ENCODE data around the gene DNAH1.
"Not testable (repeated sequence)": the region's sequence is repeated elsewhere in the genome, so short reads cannot be mapped to it uniquely, and the experiment has no call there.

Gene DNAH1

GRCh38 chr3:52284051-52284450 lies 32.1 kb upstream of the DNAH1 start:
- not testable (repeated sequence) for H3K4me3 Mint-ChIP-seq

GRCh38 chr3:52286777-52287110 lies 29.4 kb upstream of the DNAH1 start:
- Mint-ChIP-seq H3K27ac (peak overlapping the region; percentile 100), H3K27me3 (no peaks in the 10 kb centered on the region), H3K4me3 (peak overlapping the region; percentile 99), H3K9me3 (ENCODE audit: low read depth) (no peaks in the 10 kb centered on the region), H3K36me3 (peaks cover 6% of the 10 kb centered on the region), H3K4me1 (ENCODE audit: low read depth) (peaks cover 58% of the 10 kb centered on the region)

More at GRCh38 chr3:52284051-52284450, 32.1 kb upstream of the DNAH1 start:
- Mint-ChIP-seq H3K27ac (peak overlapping the region; percentile 72), H3K4me1 (ENCODE audit: low read depth) (peaks cover 70% of the 10 kb centered on the region)
- H3K9me3 Mint-ChIP-seq (ENCODE audit: low read depth); H3K27me3 Mint-ChIP-seq; H3K36me3 Mint-ChIP-seq: not testable (repeated sequence)

GRCh38 chr3:52288674-52289073 lies 27.4 kb upstream of the DNAH1 start:
- H3K4me1 Mint-ChIP-seq (ENCODE audit: low read depth) = peaks cover 41% of the 10 kb centered on the region
- no peaks in the 10 kb centered on the region for H3K9me3 Mint-ChIP-seq (ENCODE audit: low read depth)
- peak overlapping the region; percentile 99 for H3K4me3 Mint-ChIP-seq
- H3K27ac Mint-ChIP-seq = peak overlapping the region; percentile 100
- H3K36me3 Mint-ChIP-seq = peaks cover 6% of the 10 kb centered on the region
- no peaks in the 10 kb centered on the region for H3K27me3 Mint-ChIP-seq

GRCh38 chr3:52289338-52289746 lies 26.8 kb upstream of the DNAH1 start:
- H3K9me3 Mint-ChIP-seq (ENCODE audit: low read depth) = no peaks in the 10 kb centered on the region
- no peaks in the 10 kb centered on the region for H3K27me3 Mint-ChIP-seq
- peak overlapping the region; percentile 99 for H3K4me3 Mint-ChIP-seq
- H3K27ac Mint-ChIP-seq = no peak overlapping the region
- peaks cover 36% of the 10 kb centered on the region for H3K4me1 Mint-ChIP-seq (ENCODE audit: low read depth)
- peaks cover 6% of the 10 kb centered on the region for H3K36me3 Mint-ChIP-seq

GRCh38 chr3:52289747-52290595 lies 26.1 kb upstream of the DNAH1 start:
- no peaks in the 10 kb centered on the region for H3K27me3 Mint-ChIP-seq
- H3K27ac Mint-ChIP-seq = no peak overlapping the region
- peaks cover 6% of the 10 kb centered on the region for H3K36me3 Mint-ChIP-seq
- H3K4me1 Mint-ChIP-seq (ENCODE audit: low read depth) = peaks cover 31% of the 10 kb centered on the region
- H3K9me3 Mint-ChIP-seq (ENCODE audit: low read depth) = no peaks in the 10 kb centered on the region
- H3K4me3 Mint-ChIP-seq = peak overlapping the region; percentile 99

- Mint-ChIP-seq H3K4me3 (peak overlapping the region; percentile 47), H3K9me3 (ENCODE audit: low read depth) (no peaks in the 10 kb centered on the region), H3K27ac (no peak overlapping the region), H3K27me3 (no peaks in the 10 kb centered on the region), H3K4me1 (ENCODE audit: low read depth) (peaks cover 27% of the 10 kb centered on the region), H3K36me3 (peaks cover 6% of the 10 kb centered on the region)
Measured at GRCh38 chr3:52290596-52291507, 25.3 kb upstream of the DNAH1 start.

- no peaks in the 10 kb centered on the region for H3K27me3 Mint-ChIP-seq
- peaks cover 26% of the 10 kb centered on the region for H3K4me1 Mint-ChIP-seq (ENCODE audit: low read depth)
- peak overlapping the region; percentile 47 for H3K4me3 Mint-ChIP-seq
- H3K9me3 Mint-ChIP-seq (ENCODE audit: low read depth) = no peaks in the 10 kb centered on the region
- peaks cover 8% of the 10 kb centered on the region for H3K36me3 Mint-ChIP-seq
- H3K27ac Mint-ChIP-seq = no peak overlapping the region
Measured at GRCh38 chr3:52291508-52292181, 24.5 kb upstream of the DNAH1 start.

GRCh38 chr3:52292247-52293065 lies 23.7 kb upstream of the DNAH1 start:
- Mint-ChIP-seq H3K9me3 (ENCODE audit: low read depth) (no peaks in the 10 kb centered on the region), H3K36me3 (peaks cover 6% of the 10 kb centered on the region), H3K27me3 (no peaks in the 10 kb centered on the region), H3K4me1 (ENCODE audit: low read depth) (peaks cover 21% of the 10 kb centered on the region), H3K27ac (no peak overlapping the region), H3K4me3 (no peak overlapping the region)

- Mint-ChIP-seq H3K4me3 (no peak overlapping the region), H3K27ac (no peak overlapping the region)
Measured at GRCh38 chr3:52293491-52294319, 22.4 kb upstream of the DNAH1 start.

GRCh38 chr3:52294320-52295150 lies 21.6 kb upstream of the DNAH1 start:
- peaks cover 13% of the 10 kb centered on the region for H3K4me1 Mint-ChIP-seq (ENCODE audit: low read depth)
- no peaks in the 10 kb centered on the region for H3K9me3 Mint-ChIP-seq (ENCODE audit: low read depth)
- H3K4me3 Mint-ChIP-seq = no peak overlapping the region
- peaks cover 6% of the 10 kb centered on the region for H3K36me3 Mint-ChIP-seq
- H3K27ac Mint-ChIP-seq = no peak overlapping the region
- H3K27me3 Mint-ChIP-seq = no peaks in the 10 kb centered on the region

More at GRCh38 chr3:52293491-52294319, 22.4 kb upstream of the DNAH1 start:
- H3K9me3 Mint-ChIP-seq (ENCODE audit: low read depth) = no peaks in the 10 kb centered on the region
- H3K36me3 Mint-ChIP-seq = peaks cover 6% of the 10 kb centered on the region
- H3K27me3 Mint-ChIP-seq = no peaks in the 10 kb centered on the region
- peaks cover 22% of the 10 kb centered on the region for H3K4me1 Mint-ChIP-seq (ENCODE audit: low read depth)

- no peak overlapping the region for H3K27ac Mint-ChIP-seq
- no peaks in the 10 kb centered on the region for H3K27me3 Mint-ChIP-seq
- peaks cover 10% of the 10 kb centered on the region for H3K4me1 Mint-ChIP-seq (ENCODE audit: low read depth)
- H3K9me3 Mint-ChIP-seq (ENCODE audit: low read depth) = no peaks in the 10 kb centered on the region
- peaks cover 6% of the 10 kb centered on the region for H3K36me3 Mint-ChIP-seq
- no peak overlapping the region for H3K4me3 Mint-ChIP-seq
Measured at GRCh38 chr3:52295671-52296208, 20.4 kb upstream of the DNAH1 start.

- Mint-ChIP-seq H3K4me3 (no peak overlapping the region), H3K36me3 (peaks cover 2% of the 10 kb centered on the region), H3K27me3 (no peaks in the 10 kb centered on the region), H3K27ac (no peak overlapping the region), H3K4me1 (ENCODE audit: low read depth) (peaks cover 6% of the 10 kb centered on the region), H3K9me3 (ENCODE audit: low read depth) (no peaks in the 10 kb centered on the region)
Measured at GRCh38 chr3:52297242-52298148, 18.6 kb upstream of the DNAH1 start.
